Endodermal cell (in vitro differentiated cells): ENCODE measurements around the gene LIMK2. TPM values are rescaled to one million over a fixed set of nuclear protein-coding genes. Genes with fewer than 3 reads are reported as not detected.
"Not testable (repeated sequence)": the region's sequence is repeated elsewhere in the genome, so short reads cannot be mapped to it uniquely, and the experiment has no call there.

ENCODE experiments used
- DNase-seq: peaks from one replicate; pipeline ENCODE4 v3.0.0-alpha.2; 2017
- H3K27ac ChIP-seq: 2 replicates; pipeline ENCODE4 v1.5.1; 2013; ENCODE audit warnings: mild to moderate bottlenecking, low read depth, low read length, moderate library complexity
- H3K27me3 ChIP-seq: 2 replicates; pipeline ENCODE4 v1.6.1; 2013; ENCODE audit warnings: mild to moderate bottlenecking, low read length, moderate library complexity; ENCODE audit not compliant: insufficient read depth, control insufficient read depth, poor library complexity, severe bottlenecking
- H3K36me3 ChIP-seq: 2 replicates; pipeline ENCODE4 v1.7.0; 2013; ENCODE audit warnings: mild to moderate bottlenecking, low read length, moderate library complexity; ENCODE audit not compliant: control insufficient read depth, insufficient read depth
- H3K4me1 ChIP-seq: one replicate; pipeline ENCODE4 v1.7.0; 2013; ENCODE audit warnings: low read length; ENCODE audit not compliant: control insufficient read depth, insufficient read depth
- H3K4me3 ChIP-seq: 2 replicates; pipeline ENCODE4 v1.5.1; 2013; ENCODE audit warnings: mild to moderate bottlenecking, low read length, moderate library complexity
- H3K9ac ChIP-seq: 2 replicates; pipeline ENCODE4 v1.6.1; 2013; ENCODE audit warnings: mild to moderate bottlenecking, low read length, moderate library complexity; ENCODE audit not compliant: poor library complexity, severe bottlenecking; ENCODE audit errors: extremely low read depth
- H3K9me3 ChIP-seq: 2 replicates; pipeline ENCODE4 v1.6.1; 2013; ENCODE audit warnings: mild to moderate bottlenecking, low read length, moderate library complexity; ENCODE audit not compliant: control insufficient read depth
- H3K27ac Mint-ChIP-seq: 2 replicates; pipeline ENCODE4 v1.8.0; 2020; ENCODE audit warnings: mixed read lengths
- H3K27me3 Mint-ChIP-seq: 2 replicates; pipeline ENCODE4 v1.8.0; 2021; ENCODE audit warnings: mild to moderate bottlenecking, mixed read lengths; ENCODE audit not compliant: insufficient read depth
- H3K36me3 Mint-ChIP-seq: 2 replicates; pipeline ENCODE4 v1.8.0; 2020; ENCODE audit warnings: low read depth, mixed read lengths
- H3K4me1 Mint-ChIP-seq: 2 replicates; pipeline ENCODE4 v1.8.0; 2020; ENCODE audit warnings: mixed read lengths
- H3K4me3 Mint-ChIP-seq: 2 replicates; pipeline ENCODE4 v1.8.0; 2020; ENCODE audit warnings: mild to moderate bottlenecking, moderate library complexity, mixed read lengths
- H3K9me3 Mint-ChIP-seq: 2 replicates; pipeline ENCODE4 v1.8.0; 2020; ENCODE audit warnings: mild to moderate bottlenecking, mixed read lengths
- WGBS, 2 experiments: methylation state at CpG; one replicate each; pipeline versions ENCODE4 v1.1.5 to v1.1.7; 2013; ENCODE audit warnings: missing lambda C conversion rate in 2 of 2, mixed read lengths in 1 of 2; ENCODE audit not compliant: insufficient coverage in 1 of 2, insufficient read length in 1 of 2; 5-methylcytosine and 5-hydroxymethylcytosine counted together
- total RNA-seq, 2 donors: library from RNA; stranded (reverse); fragmentation: NEBNext Ultra II Directional in 1 of 2; extraction: Animal tissue kit (Norgen Biotek cat#: 25700) in 1 of 2; gene quantifications; 2 replicates in 1 of 2; 3 replicates in 1 of 2; pipeline ENCODE4 v1.2.1, GENCODE V29; 2021
- TF ChIP-seq, protein P1 (sequence below): fragments of 200-600 bp; sonication (generic); conservative IDR thresholded peaks from 2 replicates; pipeline ENCODE4 v1.5.0; 2021; ENCODE audit warnings: antibody characterized with exemption, mild to moderate bottlenecking

Gene LIMK2
- total RNA-seq, 2 donors from 2014 or later: 41.4 to 42.2 TPM

DNA sequence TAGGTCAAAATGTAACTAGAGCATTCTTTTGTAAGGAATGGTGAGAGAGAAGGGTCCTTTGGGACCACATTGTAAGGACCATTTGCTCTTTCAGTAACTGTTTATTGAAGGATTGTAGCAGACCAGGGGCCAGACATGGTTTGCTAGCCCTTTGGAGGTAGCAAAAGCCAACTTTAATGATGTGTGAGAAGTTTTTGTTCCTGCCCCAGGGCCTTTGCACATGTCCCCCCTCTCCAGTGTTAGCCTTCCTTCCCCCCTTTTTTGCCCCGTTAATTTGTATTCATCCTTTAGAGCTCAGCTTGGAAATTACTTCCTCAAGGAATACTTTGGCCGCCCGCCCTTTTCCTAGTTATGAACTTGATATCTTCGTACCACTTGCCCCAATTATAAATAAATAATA lies 9.0 kb downstream of the LIMK2 start:
- Histone ChIP-seq H3K4me1 (no peaks in the 10 kb centered on the region), H3K9ac (no peak overlapping the region), H3K36me3 (no peaks in the 10 kb centered on the region), H3K9me3 (no peaks in the 10 kb centered on the region), H3K4me3 (no peak overlapping the region), H3K27ac (no peak overlapping the region), H3K27me3 (no peaks in the 10 kb centered on the region)
- no peak overlapping the region for H3K27ac Mint-ChIP-seq
- peaks cover 4% of the 10 kb centered on the region for H3K4me1 Mint-ChIP-seq
- TF ChIP-seq, protein P1, sequence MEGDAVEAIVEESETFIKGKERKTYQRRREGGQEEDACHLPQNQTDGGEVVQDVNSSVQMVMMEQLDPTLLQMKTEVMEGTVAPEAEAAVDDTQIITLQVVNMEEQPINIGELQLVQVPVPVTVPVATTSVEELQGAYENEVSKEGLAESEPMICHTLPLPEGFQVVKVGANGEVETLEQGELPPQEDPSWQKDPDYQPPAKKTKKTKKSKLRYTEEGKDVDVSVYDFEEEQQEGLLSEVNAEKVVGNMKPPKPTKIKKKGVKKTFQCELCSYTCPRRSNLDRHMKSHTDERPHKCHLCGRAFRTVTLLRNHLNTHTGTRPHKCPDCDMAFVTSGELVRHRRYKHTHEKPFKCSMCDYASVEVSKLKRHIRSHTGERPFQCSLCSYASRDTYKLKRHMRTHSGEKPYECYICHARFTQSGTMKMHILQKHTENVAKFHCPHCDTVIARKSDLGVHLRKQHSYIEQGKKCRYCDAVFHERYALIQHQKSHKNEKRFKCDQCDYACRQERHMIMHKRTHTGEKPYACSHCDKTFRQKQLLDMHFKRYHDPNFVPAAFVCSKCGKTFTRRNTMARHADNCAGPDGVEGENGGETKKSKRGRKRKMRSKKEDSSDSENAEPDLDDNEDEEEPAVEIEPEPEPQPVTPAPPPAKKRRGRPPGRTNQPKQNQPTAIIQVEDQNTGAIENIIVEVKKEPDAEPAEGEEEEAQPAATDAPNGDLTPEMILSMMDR: no peak
- peaks cover 7% of the 10 kb centered on the region for H3K36me3 Mint-ChIP-seq
- no peaks in the 10 kb centered on the region for H3K9me3 Mint-ChIP-seq
- no peak overlapping the region for H3K4me3 Mint-ChIP-seq
- no peaks in the 10 kb centered on the region for H3K27me3 Mint-ChIP-seq
- no peak for DNase-seq
- WGBS, 2 experiments: 84% methylated on average over 1 of the region's 4 CpGs; no CpG with 5 or more reads in 1 of the 2 experiments

DNA sequence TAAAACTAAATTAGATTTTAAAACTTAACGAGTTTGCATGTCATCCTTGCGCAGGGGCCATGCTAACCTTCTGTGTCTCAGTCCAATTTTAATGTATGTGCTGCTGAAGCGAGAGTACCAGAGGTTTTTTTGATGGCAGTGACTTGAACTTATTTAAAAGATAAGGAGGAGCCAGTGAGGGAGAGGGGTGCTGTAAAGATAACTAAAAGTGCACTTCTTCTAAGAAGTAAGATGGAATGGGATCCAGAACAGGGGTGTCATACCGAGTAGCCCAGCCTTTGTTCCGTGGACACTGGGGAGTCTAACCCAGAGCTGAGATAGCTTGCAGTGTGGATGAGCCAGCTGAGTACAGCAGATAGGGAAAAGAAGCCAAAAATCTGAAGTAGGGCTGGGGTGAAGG lies 10.6 kb downstream of the LIMK2 start:
- no peak overlapping the region for H3K4me3 ChIP-seq
- DNase-seq: no peak
- H3K9me3 Mint-ChIP-seq: no peaks in the 10 kb centered on the region
- H3K4me1 Mint-ChIP-seq: peaks cover 4% of the 10 kb centered on the region
- H3K27me3 ChIP-seq: no peaks in the 10 kb centered on the region
- 92 to 100% methylated on average over 4 to 5 of the region's 5 CpGs for WGBS, 2 experiments
- H3K27me3 Mint-ChIP-seq: no peaks in the 10 kb centered on the region
- TF ChIP-seq, protein P1: no peak
- H3K27ac ChIP-seq: no peak overlapping the region
- H3K9ac ChIP-seq: no peak overlapping the region
- H3K36me3 Mint-ChIP-seq: peaks cover 14% of the 10 kb centered on the region
- no peak overlapping the region for H3K4me3 Mint-ChIP-seq
- no peak overlapping the region for H3K27ac Mint-ChIP-seq
- no peaks in the 10 kb centered on the region for H3K9me3 ChIP-seq
- peaks cover 10% of the 10 kb centered on the region for H3K36me3 ChIP-seq
- no peaks in the 10 kb centered on the region for H3K4me1 ChIP-seq

DNA sequence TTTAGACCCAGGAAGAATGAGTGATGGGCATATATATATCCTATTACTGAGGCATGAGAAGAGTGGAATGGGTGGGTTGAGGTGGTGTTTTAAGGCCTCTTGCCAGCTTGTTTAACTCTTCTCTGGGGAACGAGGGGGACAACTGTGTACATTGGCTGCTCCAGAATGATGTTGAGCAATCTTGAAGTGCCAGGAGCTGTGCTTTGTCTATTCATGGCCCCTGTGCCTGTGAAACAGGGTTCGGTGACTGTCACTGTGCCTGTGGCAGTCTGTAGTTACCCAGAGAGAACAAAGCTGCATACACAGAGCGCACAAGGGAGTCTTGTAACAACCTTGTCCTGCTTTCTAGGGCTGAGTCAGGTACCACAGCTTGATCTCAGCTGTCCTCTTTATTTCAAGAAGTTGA lies 11.7 kb downstream of the LIMK2 start:
- no peaks in the 10 kb centered on the region for H3K4me1 ChIP-seq
- peaks cover 11% of the 10 kb centered on the region for H3K36me3 ChIP-seq
- H3K27me3 ChIP-seq: no peaks in the 10 kb centered on the region
- Mint-ChIP-seq H3K4me1 (no peaks in the 10 kb centered on the region), H3K27me3 (no peaks in the 10 kb centered on the region), H3K4me3 (no peak overlapping the region), H3K9me3 (no peaks in the 10 kb centered on the region), H3K36me3 (peaks cover 14% of the 10 kb centered on the region), H3K27ac (no peak overlapping the region)
- H3K9ac ChIP-seq: no peak overlapping the region
- DNase-seq: no peak
- 87 to 100% methylated on average over 3 of the region's 3 CpGs for WGBS, 2 experiments
- no peak overlapping the region for H3K27ac ChIP-seq
- TF ChIP-seq, protein P1: no peak
- no peak overlapping the region for H3K4me3 ChIP-seq
- H3K9me3 ChIP-seq: no peaks in the 10 kb centered on the region

DNA sequence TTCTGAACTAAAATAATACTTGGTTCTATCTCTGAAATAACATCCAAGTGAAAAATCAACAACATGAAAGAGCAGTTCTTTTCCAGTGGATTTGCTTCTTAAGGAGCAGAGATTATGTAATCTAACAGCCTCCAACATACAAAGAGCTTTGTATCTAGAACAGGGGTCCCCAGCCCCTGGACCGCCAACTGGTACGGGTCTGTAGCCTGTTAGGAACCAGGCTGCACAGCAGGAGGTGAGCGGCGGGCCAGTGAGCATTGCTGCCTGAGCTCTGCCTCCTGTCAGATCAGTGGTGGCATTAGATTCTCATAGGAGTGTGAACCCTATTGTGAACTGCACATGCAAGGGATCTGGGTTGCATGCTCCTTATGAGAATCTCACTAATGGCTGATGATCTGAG lies 12.6 kb downstream of the LIMK2 start:
- not testable (repeated sequence) for DNase-seq, H3K4me3 Mint-ChIP-seq, H3K4me3 ChIP-seq, H3K4me1 ChIP-seq, H3K27ac ChIP-seq, H3K9me3 Mint-ChIP-seq, H3K9me3 ChIP-seq, H3K27me3 Mint-ChIP-seq, H3K27me3 ChIP-seq, H3K4me1 Mint-ChIP-seq, H3K9ac ChIP-seq, H3K27ac Mint-ChIP-seq
- peaks cover 11% of the 10 kb centered on the region for H3K36me3 ChIP-seq
- H3K36me3 Mint-ChIP-seq: peaks cover 19% of the 10 kb centered on the region
- 85 to 88% methylated on average over 4 of the region's 4 CpGs for WGBS, 2 experiments
